Measurements from ENCODE around the gene OR6B3. TPM values are rescaled to one million over a fixed set of nuclear protein-coding genes. Genes with fewer than 3 reads are reported as not detected.

Gene OR6B3
- total RNA-seq, 1 donor: not detected

- peak; percentile 70 for TF ChIP-seq CTCF (IDR thresholded peaks at IDR 0.05; ENCODE audit: insufficient read depth, low read depth, low read length)
- DNase-seq (ENCODE audit: low read depth): peak; percentile 56
Observed at GRCh38 chr2:240060977-240061591, 7.8 kb upstream of the OR6B3 start.

GRCh38 chr2:240056678-240057077 is 3.4 kb upstream of the OR6B3 start:
- no peak overlapping the region for H3K4me3 ChIP-seq (ENCODE audit: low read depth, low read length)
- no peak for TF ChIP-seq CTCF (IDR thresholded peaks at IDR 0.05; ENCODE audit: insufficient read depth, low read depth, low read length)

More at GRCh38 chr2:240060977-240061591, 7.8 kb upstream of the OR6B3 start:
- no peak overlapping the region for H3K4me3 ChIP-seq (ENCODE audit: low read depth, low read length)

GRCh38 chr2:240055177-240055917 is 2.0 kb upstream of the OR6B3 start:
- DNase-seq (ENCODE audit: low read depth): no peak
- TF ChIP-seq CTCF (IDR thresholded peaks at IDR 0.05; ENCODE audit: insufficient read depth, low read depth, low read length): no peak
- H3K4me3 ChIP-seq (ENCODE audit: low read depth, low read length): no peak overlapping the region

More at GRCh38 chr2:240056678-240057077, 3.4 kb upstream of the OR6B3 start:
- no peak for DNase-seq (ENCODE audit: low read depth)

GRCh38 chr2:240052524-240052923 is 797 bp downstream of the OR6B3 start:
- no peak for DNase-seq (ENCODE audit: low read depth)
- no peak for TF ChIP-seq CTCF (IDR thresholded peaks at IDR 0.05; ENCODE audit: insufficient read depth, low read depth, low read length)
- H3K4me3 ChIP-seq (ENCODE audit: low read depth, low read length): no peak overlapping the region

GRCh38 chr2:240051697-240052096 is 1.6 kb downstream of the OR6B3 start:
- no peak for TF ChIP-seq CTCF (IDR thresholded peaks at IDR 0.05; ENCODE audit: insufficient read depth, low read depth, low read length)
- no peak for DNase-seq (ENCODE audit: low read depth)
- H3K4me3 ChIP-seq (ENCODE audit: low read depth, low read length): no peak overlapping the region

GRCh38 chr2:240050278-240050677 is 3.0 kb downstream of the OR6B3 start:
- no peak for TF ChIP-seq CTCF (IDR thresholded peaks at IDR 0.05; ENCODE audit: insufficient read depth, low read depth, low read length)
- DNase-seq (ENCODE audit: low read depth): no peak
- no peak overlapping the region for H3K4me3 ChIP-seq (ENCODE audit: low read depth, low read length)
